Stomach (tissue), 4 donors: Measurements from ENCODE around the gene SAFB.

Experiments
- CTCF ChIP-seq, 7 experiments: fragments of 450-650 bp in 4 of 7; fragments of 200-600 bp in 3 of 7; sonication (generic) in 3 of 7; IDR thresholded peaks; one replicate each; pipeline ENCODE4 v1.5.1; 2016 to 2019; ENCODE audit warnings: antibody characterized with exemption in 7 of 7, control low read depth in 2 of 7, mild to moderate bottlenecking in 1 of 7
- EP300 ChIP-seq: sonication (generic); formaldehyde crosslinking; IDR thresholded peaks from one replicate; pipeline ENCODE4 v1.6.1; 2017; ENCODE audit warnings: antibody characterized with exemption
- POLR2A ChIP-seq, 4 donors: fragments of 450-650 bp; IDR thresholded peaks; one replicate each; pipeline ENCODE4 v1.6.1; 2016; ENCODE audit warnings: antibody characterized with exemption in 4 of 4, control low read depth in 2 of 4, mild to moderate bottlenecking in 1 of 4, moderate library complexity in 1 of 4
- POLR2AphosphoS5 ChIP-seq, 3 donors: sonication (generic); formaldehyde crosslinking; IDR thresholded peaks; one replicate each; pipeline ENCODE4 v1.6.1; 2016; ENCODE audit warnings: antibody characterized with exemption in 3 of 3

GRCh38 chr19:5646703-5647102, 23.8 kb downstream of the SAFB start:
- TF ChIP-seq CTCF (IDR thresholded peaks at IDR 0.05) (no peak), POLR2AphosphoS5 (IDR thresholded peaks at IDR 0.05) (no peak), POLR2A (IDR thresholded peaks at IDR 0.05) (no peak), EP300 (no peak)
